GM18502 (cell line): ENCODE measurements around the gene CDC27.
"Not testable (repeated sequence)": the region's sequence is repeated elsewhere in the genome, so short reads cannot be mapped to it uniquely, and the experiment has no call there.

ENCODE experiments used
- ATAC-seq: cut with Tn5 transposase; IDR thresholded peaks from one replicate; pipeline ENCODE4 v1.9.1; 2021; ENCODE audit warnings: mild to moderate bottlenecking; ENCODE audit not compliant: unreplicated experiment, poor library complexity

Gene CDC27

DNA sequence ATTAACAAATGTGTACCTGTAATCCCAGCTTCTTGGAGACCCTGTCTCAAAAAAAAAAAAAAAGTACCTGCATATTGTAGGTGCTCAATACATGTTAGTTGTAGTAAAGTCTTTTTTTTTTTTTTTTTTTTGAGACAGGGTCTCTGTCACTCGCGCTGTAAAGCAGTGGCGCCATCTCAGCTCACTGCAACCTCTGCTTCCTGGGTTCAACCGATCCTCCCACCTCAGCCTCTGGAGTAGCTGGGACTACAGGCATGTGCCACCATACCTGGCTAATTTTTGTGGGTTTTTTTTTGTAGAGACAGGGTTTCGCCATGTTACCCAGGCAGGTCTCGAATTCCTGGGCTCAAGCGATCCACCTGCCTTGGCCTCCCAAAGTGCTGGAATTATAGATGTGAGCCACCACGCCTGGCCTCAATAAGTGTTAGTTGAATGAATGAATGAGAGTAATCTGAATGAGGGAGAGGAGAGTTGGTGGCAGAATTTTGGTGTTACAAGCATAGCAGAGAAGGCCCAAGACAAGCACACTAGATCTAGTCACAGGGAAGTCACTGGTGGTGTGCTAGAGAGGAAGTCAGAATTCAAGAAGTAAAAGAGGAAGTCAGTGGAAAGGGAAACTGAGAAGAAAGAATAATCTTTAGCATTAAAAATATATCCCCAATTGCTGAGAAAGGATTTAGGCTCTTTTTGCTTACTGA lies 10.7 kb upstream of the CDC27 start:
- no peak for ATAC-seq

DNA sequence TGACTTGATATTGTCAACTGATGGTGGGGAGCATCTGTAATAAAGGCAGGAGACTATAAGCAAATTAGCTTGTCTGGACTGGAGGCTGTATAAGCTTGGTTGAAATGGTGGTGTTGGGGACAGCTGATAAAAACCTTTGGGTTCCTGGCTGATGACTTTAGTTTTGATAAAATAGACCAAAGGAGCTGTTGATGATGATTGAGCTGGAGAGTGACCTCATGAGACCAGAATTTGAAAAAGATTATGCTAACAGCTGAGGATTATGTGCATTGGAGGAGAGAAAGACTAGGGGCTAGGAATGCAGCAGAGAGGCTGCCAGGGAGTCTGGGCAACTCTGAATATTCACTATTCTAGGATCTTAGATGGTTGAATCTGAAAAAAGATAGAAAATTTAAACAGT lies 8.7 kb upstream of the CDC27 start:
- no peak for ATAC-seq

DNA sequence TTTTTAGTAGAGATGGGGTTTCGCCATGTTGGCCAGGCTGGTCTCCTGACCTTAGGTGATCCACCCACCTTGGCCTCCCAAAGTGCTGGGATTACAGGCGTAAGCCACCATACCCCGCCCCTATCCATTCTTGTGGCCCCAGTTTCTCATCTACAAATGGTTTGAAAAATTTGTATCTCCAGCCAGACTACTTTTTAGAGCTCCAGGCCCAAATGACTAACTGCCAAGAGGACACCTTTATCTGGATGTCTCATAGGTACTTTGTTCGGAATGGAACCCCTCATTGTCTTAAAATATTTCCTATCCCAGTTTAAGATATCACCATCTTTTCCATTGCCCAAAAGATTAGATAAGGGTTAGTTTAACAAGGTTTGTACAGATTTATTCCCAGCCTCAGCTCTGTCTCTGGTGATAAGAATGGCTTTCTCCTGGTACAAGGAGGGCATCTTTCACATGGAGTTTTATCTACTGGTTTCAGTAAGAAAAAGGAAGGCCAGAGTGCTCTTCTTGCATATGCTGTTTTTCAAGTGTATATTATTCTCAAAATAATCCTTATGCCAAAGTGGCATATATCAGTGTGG lies 4.9 kb upstream of the CDC27 start:
- ATAC-seq = no peak

- no peak for ATAC-seq
Observed at GRCh38 chr17:47192554-47192953, 3.5 kb upstream of the CDC27 start.

DNA sequence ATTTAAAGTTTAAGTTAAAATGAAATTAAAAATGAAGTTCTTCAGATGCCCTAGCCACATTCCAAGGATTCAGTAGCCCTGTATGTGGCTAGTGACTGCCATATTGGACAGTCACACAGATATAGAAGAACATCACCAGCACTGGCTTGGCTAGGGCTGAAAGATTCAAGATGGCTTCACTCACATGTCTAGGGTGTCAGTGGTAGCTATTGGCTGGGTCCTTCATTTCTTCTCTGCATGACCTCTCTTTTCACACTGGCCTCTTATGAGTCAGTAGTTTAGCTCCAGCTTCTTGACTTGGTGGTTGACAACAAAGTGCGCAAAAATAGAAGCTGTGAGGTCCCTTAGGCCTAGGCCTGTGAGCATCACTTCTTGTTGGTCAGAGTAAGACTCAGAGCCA lies 1.7 kb upstream of the CDC27 start:
- no peak for ATAC-seq

DNA sequence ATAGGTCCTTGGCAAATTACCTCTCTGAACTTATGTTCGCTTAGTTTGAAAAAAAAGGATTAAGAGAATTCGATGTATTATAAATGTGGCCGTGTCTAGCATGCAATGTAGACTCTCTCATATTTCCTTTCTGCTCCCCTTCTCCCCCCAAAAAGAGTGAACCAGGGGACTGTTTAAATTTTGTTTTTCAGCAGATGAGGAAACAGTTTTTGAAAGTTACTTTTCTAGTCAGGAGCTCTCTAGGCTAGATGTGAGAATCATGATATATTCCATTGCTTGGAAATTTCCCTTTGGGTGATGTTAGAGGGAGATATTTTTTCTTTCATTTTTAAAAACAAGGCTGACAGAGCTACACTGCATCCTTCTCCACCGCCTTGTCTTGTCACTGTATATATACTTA lies 1.1 kb upstream of the CDC27 start:
- ATAC-seq = no peak

GRCh38 chr17:47189732-47190237 lies 690 bp upstream of the CDC27 start:
- ATAC-seq = no peak

DNA sequence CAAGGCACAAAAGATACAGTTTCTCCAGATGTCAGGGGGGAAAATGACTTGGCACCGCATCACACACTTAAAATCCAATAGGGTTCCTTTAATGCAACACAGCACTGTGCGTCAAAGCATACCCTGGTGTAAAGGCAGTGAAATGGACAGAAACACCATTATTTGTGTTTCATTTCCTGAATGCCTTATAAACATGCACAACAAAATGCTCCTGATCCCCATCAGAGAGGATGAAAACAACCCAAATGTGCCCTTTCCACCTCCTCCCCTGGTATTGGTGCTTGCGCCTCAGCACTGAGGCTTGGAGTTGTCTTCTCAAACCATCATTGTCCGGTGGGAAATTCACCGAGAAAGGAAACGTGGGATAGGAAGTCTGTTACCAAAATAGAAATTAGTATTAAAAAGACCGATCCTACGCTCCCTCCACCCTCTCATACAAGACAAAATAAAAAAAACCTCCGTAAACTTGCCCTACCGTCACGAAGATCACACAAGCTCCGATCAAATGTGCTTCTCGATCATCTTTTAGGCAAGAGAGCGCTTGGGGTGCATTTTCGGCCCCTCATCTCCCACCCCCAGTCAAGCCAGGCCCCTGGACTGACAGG lies 722 bp downstream of the CDC27 start:
- no peak for ATAC-seq

- no peak for ATAC-seq
Observed at GRCh38 chr17:47184681-47185080, 4.4 kb downstream of the CDC27 start.

DNA sequence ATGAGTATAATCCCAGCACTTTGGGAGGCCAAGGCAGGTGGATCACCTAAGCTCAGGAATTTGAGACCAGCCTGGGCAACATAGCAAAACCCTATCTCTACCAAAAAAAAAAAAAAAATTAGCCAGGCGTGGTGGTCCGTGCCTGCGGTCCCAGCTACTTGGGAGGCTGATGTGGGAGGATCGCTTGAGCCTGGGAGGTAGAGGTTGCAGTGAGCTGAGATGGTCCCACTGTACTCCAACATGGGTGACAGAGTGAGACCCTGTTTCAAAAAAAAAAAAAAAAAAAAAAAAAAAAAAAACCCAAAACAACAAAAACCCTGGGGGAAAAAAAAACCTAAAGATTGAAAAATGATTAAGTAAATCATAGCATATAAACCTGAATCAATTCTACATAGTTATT lies 8.1 kb downstream of the CDC27 start:
- not testable (repeated sequence) for ATAC-seq

GRCh38 chr17:47180337-47180736 lies 8.8 kb downstream of the CDC27 start:
- no peak for ATAC-seq

- ATAC-seq = no peak
Observed at GRCh38 chr17:47179141-47179540, 10.0 kb downstream of the CDC27 start.

- no peak for ATAC-seq
Observed at GRCh38 chr17:47177261-47177660, 11.8 kb downstream of the CDC27 start.

GRCh38 chr17:47176389-47176826 lies 12.7 kb downstream of the CDC27 start:
- no peak for ATAC-seq

- not testable (repeated sequence) for ATAC-seq
Observed at GRCh38 chr17:47174823-47175222, 14.3 kb downstream of the CDC27 start.

DNA sequence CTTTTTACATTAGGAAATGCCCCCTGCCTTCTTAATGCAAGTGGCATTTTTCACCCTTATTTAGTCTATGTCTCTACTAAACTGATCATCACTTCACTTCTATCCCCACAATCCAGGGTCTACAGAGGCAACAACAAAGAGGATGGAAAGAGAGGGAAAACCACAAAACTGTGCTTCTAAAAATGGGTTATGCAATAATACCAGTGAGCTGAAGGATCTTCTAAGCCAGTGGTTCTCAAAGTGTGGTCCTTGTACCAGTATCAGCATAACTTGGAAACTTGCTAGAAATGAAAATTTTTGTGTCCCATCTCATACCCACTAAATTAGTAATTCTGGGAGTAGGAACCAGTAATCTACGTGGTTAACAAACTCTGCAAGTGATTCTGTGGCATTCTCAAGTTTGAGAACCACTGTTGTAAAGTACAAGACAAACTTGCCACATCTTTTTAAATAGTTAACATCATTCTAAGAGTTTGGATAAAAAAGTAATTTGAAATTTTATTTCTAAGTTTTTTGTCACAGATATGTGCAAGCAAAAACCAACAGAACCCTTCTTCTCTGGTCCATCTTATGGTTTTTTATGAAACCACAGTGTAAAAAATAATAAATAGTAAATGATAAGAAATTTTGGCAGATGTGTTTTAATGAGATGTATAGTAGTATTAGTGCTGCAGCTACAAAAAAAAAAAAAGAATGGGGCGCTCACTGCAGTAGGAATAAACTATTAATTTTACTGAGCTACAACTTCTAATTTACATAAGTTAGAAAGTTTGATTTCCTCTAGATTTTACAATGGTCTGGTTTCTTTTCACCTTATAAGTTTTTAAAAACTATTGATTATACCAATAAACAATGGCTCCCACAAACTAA lies 16.2 kb downstream of the CDC27 start:
- no peak for ATAC-seq

GRCh38 chr17:47170710-47171109 lies 18.4 kb downstream of the CDC27 start:
- ATAC-seq = no peak

DNA sequence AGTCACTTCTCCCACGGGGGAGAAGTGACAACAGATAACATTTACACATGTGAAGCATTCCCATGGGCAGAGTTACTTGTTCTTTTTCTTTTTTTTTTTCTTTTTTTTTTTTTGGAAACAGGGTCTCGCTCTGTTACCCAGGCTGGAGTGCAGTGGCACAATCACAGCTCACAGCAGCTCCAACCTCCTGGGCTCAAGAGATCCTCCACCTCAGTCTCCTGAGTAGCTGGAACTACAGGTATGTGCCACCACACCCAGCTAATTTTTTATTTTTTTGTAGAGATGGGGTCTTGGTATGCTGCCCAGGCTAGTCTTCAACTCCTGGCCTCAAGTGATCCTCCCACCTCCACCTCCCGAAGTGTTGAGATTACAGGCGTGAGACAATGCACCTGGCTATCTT lies 20.2 kb downstream of the CDC27 start:
- not testable (repeated sequence) for ATAC-seq

- ATAC-seq = not testable (repeated sequence)
Observed at GRCh38 chr17:47166854-47167253, 22.2 kb downstream of the CDC27 start.

- no peak for ATAC-seq
Observed at GRCh38 chr17:47165137-47165536, 24.0 kb downstream of the CDC27 start.

GRCh38 chr17:47164263-47164662 lies 24.8 kb downstream of the CDC27 start:
- ATAC-seq = no peak
